ENCODE measurements around the gene MAP2K5.

DNA sequence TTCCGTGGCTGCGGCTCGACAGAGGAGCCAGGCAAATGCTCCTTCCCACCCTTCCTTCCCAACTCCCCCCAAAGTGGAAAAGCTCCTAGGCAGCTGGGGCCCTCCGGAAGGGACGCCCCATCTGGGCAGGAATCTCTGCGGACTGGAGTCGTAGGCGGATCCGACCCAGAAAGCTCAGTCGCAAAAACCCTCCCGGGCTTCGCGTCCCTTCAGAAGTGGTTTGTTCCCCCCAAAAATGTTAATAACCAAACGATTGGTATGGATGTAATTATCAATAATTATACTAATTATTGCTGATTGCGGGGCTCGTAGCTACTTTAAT, 293.6 kb downstream of the MAP2K5 start:
- TF ChIP-seq, protein P1, sequence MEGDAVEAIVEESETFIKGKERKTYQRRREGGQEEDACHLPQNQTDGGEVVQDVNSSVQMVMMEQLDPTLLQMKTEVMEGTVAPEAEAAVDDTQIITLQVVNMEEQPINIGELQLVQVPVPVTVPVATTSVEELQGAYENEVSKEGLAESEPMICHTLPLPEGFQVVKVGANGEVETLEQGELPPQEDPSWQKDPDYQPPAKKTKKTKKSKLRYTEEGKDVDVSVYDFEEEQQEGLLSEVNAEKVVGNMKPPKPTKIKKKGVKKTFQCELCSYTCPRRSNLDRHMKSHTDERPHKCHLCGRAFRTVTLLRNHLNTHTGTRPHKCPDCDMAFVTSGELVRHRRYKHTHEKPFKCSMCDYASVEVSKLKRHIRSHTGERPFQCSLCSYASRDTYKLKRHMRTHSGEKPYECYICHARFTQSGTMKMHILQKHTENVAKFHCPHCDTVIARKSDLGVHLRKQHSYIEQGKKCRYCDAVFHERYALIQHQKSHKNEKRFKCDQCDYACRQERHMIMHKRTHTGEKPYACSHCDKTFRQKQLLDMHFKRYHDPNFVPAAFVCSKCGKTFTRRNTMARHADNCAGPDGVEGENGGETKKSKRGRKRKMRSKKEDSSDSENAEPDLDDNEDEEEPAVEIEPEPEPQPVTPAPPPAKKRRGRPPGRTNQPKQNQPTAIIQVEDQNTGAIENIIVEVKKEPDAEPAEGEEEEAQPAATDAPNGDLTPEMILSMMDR (IDR thresholded peaks at IDR 0.05) = no peak
- TF ChIP-seq ZBTB21 (CRISPR knock-in tag; IDR thresholded peaks at IDR 0.05; ENCODE audit: borderline replicate concordance) (no peak), HMGA2 (CRISPR knock-in tag; IDR thresholded peaks at IDR 0.05) (no peak), FOXK1 (CRISPR knock-in tag; IDR thresholded peaks at IDR 0.05) (no peak), NR1H2 (CRISPR knock-in tag; IDR thresholded peaks at IDR 0.05) (no peak), CBFB (CRISPR knock-in tag; IDR thresholded peaks at IDR 0.05; ENCODE audit: low read depth) (no peak), SP1 (CRISPR knock-in tag; conservative IDR thresholded peaks at IDR 0.05) (no peak; the same call in 1 of the 2 replicates), CREM (CRISPR knock-in tag; IDR thresholded peaks at IDR 0.05) (no peak), ZNF232 (CRISPR knock-in tag; IDR thresholded peaks at IDR 0.05) (no peak)
- TF ChIP-seq, protein P2, sequence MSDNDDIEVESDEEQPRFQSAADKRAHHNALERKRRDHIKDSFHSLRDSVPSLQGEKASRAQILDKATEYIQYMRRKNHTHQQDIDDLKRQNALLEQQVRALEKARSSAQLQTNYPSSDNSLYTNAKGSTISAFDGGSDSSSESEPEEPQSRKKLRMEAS (CRISPR knock-in tag; IDR thresholded peaks at IDR 0.05) = no peak

Measured in WTC11 (cell line).